ENCODE data around the gene IQCF6. TPM values are rescaled to one million over a fixed set of nuclear protein-coding genes. Genes with fewer than 3 reads are reported as not detected.

IQCF6 gene
- not detected in 2 replicates for total RNA-seq

DNA sequence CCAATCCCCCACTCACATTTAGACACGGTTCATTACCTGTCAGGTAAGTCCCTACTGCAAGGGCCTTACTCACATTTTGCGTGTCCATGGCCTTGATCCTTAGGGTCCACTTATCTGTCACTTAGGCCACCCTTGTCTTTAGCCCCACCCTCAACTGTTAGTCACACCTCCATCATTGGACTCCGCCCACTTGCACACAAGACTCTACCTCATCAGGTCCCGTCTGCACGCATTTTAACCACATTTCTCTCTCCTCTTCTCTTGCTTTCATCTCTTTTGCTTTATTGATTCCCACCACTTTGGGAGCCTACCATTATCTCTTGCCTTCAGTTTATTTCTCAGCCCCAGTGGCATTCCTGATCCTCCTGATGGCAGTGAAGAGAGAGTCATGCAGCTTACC is at the start of gene IQCF6:
Gene IQCF6 (minus strand): TSS at position 101 of the 400 bp plus-strand sequence. CDS start 13 bp downstream, at position 88.

Other genes with a start within 250 kb of the IQCF6 start
- 7.8 and 9.2 TPM in 2 replicates for gene RAD54L2, start 240.5 kb downstream of the IQCF6 start, total RNA-seq
- gene TEX264, start 108.0 kb downstream of the IQCF6 start, total RNA-seq = 55.3 and 64.9 TPM in 2 replicates
- not detected in 2 replicates for gene GRM2, start 72.2 kb downstream of the IQCF6 start, total RNA-seq
- not detected in 2 replicates for gene IQCF2, start 82.4 kb upstream of the IQCF6 start, total RNA-seq
- not detected in 2 replicates for gene IQCF5, start 96.4 kb upstream of the IQCF6 start, total RNA-seq
- gene IQCF1, start 124.1 kb upstream of the IQCF6 start, total RNA-seq = not detected in 2 replicates
- gene RRP9, start 162.7 kb upstream of the IQCF6 start, total RNA-seq = 25.5 and 30.0 TPM in 2 replicates
- gene PARP3, start 163.1 kb upstream of the IQCF6 start, total RNA-seq = 35.6 and 51.3 TPM in 2 replicates
- not detected in 2 replicates for gene GPR62, start 176.1 kb upstream of the IQCF6 start, total RNA-seq
- 66.3 and 87.4 TPM in 2 replicates for gene PCBP4, start 188.2 kb upstream of the IQCF6 start, total RNA-seq
- gene ABHD14B, start 194.8 kb upstream of the IQCF6 start, total RNA-seq = 51.6 and 62.0 TPM in 2 replicates
- 21.3 and 25.4 TPM in 2 replicates for gene ABHD14A, start 195.8 kb upstream of the IQCF6 start, total RNA-seq
- 49.8 and 68.0 TPM in 2 replicates for gene ACY1, start 204.3 kb upstream of the IQCF6 start, total RNA-seq
- gene RPL29, start 216.7 kb upstream of the IQCF6 start, total RNA-seq = 1,782 and 2,109 TPM in 2 replicates

All from myometrial cell (primary cell).